GM12878 (cell line): ENCODE results near the gene DGCR8. TPM values are rescaled to one million over a fixed set of nuclear protein-coding genes. Genes with fewer than 3 reads are reported as not detected.

ENCODE experiments used
- ATAC-seq: fragments of 200-7000 bp; cut with Tn5 transposase; 3 replicates; pipeline ENCODE4 v1.9.1; 2020; ENCODE audit warnings: mild to moderate bottlenecking, moderate library complexity
- BruUV-seq: library from RNA; stranded (reverse); fragments of 400-500 nt; replicated peaks from 2 replicates; lab custom pipeline; 2021; lab: Mats Ljungman, UMichigan
- CTCF ChIA-PET: fragments of 300-600 bp; sonication (Branson Sonifier 250); formaldehyde crosslinking; extraction: SDS; loops from one replicate; lab custom pipeline; 2021; ENCODE audit warnings: inconsistent platforms; lab: Yijun Ruan, JAX
- POLR2A ChIA-PET: fragments of 350-600 bp; formaldehyde crosslinking; extraction: SDS; loops from one replicate; lab custom pipeline; 2021; ENCODE audit warnings: inconsistent platforms; lab: Charles Lee
- RAD21 ChIA-PET: fragments of 300-600 bp; sonication (Branson Sonifier 250); formaldehyde crosslinking; loops from one replicate; lab custom pipeline; 2023; ENCODE audit warnings: antibody characterized with exemption; ENCODE audit not compliant: unreplicated experiment; lab: Charles Lee
- SMC1A ChIA-PET: fragments of 300-600 bp; sonication (Branson Sonifier 250); formaldehyde crosslinking; loops from one replicate; lab custom pipeline; 2023; ENCODE audit not compliant: unreplicated experiment, uncharacterized antibody; lab: Charles Lee
- DNase-seq: peaks from one replicate; pipeline ENCODE4 v3.0.0-alpha.2; 2011; ENCODE audit warnings: low read depth, low spot score
- FAIRE-seq: peaks from 3 replicates; lab custom pipeline; 2011; peaks lifted over from hg19 to GRCh38; lab: Jason Lieb, UNC
- H2AFZ ChIP-seq: 2 replicates; pipeline ENCODE4 v1.6.0; 2011; ENCODE audit warnings: low read depth, low read length, control low read depth; ENCODE audit not compliant: control insufficient read depth
- H3K27ac ChIP-seq: 2 replicates; pipeline ENCODE4 v1.5.1; 2011; ENCODE audit warnings: control low read depth; ENCODE audit not compliant: control insufficient read depth, insufficient read depth
- H3K27me3 ChIP-seq, 2 experiments: replicated peaks in 1 of 2; 2 replicates each; pipeline versions ENCODE4 v1.6.0 to v1.6.1; 2011; ENCODE audit warnings: low read length in 1 of 2; ENCODE audit not compliant: control insufficient read depth in 2 of 2, insufficient read depth in 2 of 2
- H3K36me3 ChIP-seq, 2 experiments: 2 replicates each; pipeline ENCODE4 v1.5.1; 2011; ENCODE audit warnings: low read length in 1 of 2; ENCODE audit not compliant: control insufficient read depth in 2 of 2, insufficient read depth in 2 of 2
- H3K4me1 ChIP-seq: 2 replicates; pipeline ENCODE4 v1.6.1; 2011; ENCODE audit warnings: mild to moderate bottlenecking, low read length, moderate library complexity, mixed read lengths; ENCODE audit not compliant: control insufficient read depth, insufficient read depth
- H3K4me2 ChIP-seq: 2 replicates; pipeline ENCODE4 v1.6.0; 2011; ENCODE audit warnings: control low read depth; ENCODE audit not compliant: control insufficient read depth, insufficient read depth
- H3K4me3 ChIP-seq: fragments of 200-600 bp; sonication (generic); 2 replicates; pipeline ENCODE4 v1.5.1; 2016
- H3K79me2 ChIP-seq: 2 replicates; pipeline ENCODE4 v1.6.0; 2011; ENCODE audit warnings: low read length; ENCODE audit not compliant: control insufficient read depth, insufficient read depth
- H3K9ac ChIP-seq: 2 replicates; pipeline ENCODE4 v1.8.0; 2011; ENCODE audit warnings: low read length, control low read depth, mixed read lengths; ENCODE audit not compliant: control insufficient read depth, insufficient read depth
- H3K9me3 ChIP-seq: replicated peaks from 3 replicates; pipeline ENCODE4 v1.5.1; 2011; ENCODE audit warnings: mild to moderate bottlenecking, low read length; ENCODE audit not compliant: control insufficient read depth, insufficient read depth
- H4K20me1 ChIP-seq: 2 replicates; pipeline ENCODE4 v1.6.0; 2011; ENCODE audit not compliant: control insufficient read depth, insufficient read depth
- IKZF2 ChIP-seq, 2 experiments: fragments of 450-650 bp; IDR thresholded peaks; 2 replicates each; pipeline ENCODE4 v1.6.1; 2017; ENCODE audit warnings: mild to moderate bottlenecking in 2 of 2, moderate library complexity in 2 of 2
- WGBS: methylation state at CpG from one replicate; pipeline ENCODE4 v1.1.6; 2016; ENCODE audit warnings: low lambda C conversion rate; ENCODE audit not compliant: insufficient replicate concordance, insufficient coverage; ENCODE audit errors: missing lambda C conversion rate; 5-methylcytosine and 5-hydroxymethylcytosine counted together
- in situ Hi-C: fragments of 300-500 bp; cut with MboI; formaldehyde crosslinking; loops from 9 replicates; pipeline ENCODE4 v1.14.3; 2018; ENCODE audit warnings: mixed read lengths
- intact Hi-C: fragments of 100-400 bp; cut with micrococcal nuclease; formaldehyde crosslinking; loops from one replicate; pipeline ENCODE4 v1.14.2; 2022; ENCODE audit not compliant: unreplicated experiment
- polyA plus RNA-seq, 11 experiments: library from polyadenylated mRNA; depleted of rRNA in 4 of 11; unstranded in 6 of 11; stranded (reverse) in 5 of 11; fragments of >200 nt; fragmentation: Nextera tagmentation in 4 of 11; fragmentation: Illumina TruSeq in 1 of 11; extraction: Ambion mirVana in 4 of 11; extraction: Trizol in 1 of 11; gene quantifications; 1 replicate in 1 of 11; 2 replicates in 10 of 11; pipeline versions ENCODE4 v1.2.1 to v1.2.3, GENCODE V29; 2011 to 2016; ENCODE audit warnings: inconsistent platforms in 2 of 11, missing spikeins in 2 of 11, low read depth in 1 of 11
- total RNA-seq, 4 experiments: library from RNA; depleted of rRNA in 3 of 4; stranded (reverse); fragments of >200 nt in 3 of 4; fragmentation: Illumina TruSeq in 1 of 4; extraction: Trizol in 1 of 4; gene quantifications; 2 replicates each; pipeline versions ENCODE4 v1.2.1 to v1.2.3, GENCODE V29; 2013 to 2021
- TF ChIP-seq, protein P1 (sequence below): fragments of 450-650 bp; IDR thresholded peaks from 2 replicates; pipeline ENCODE4 v1.6.1; 2017; ENCODE audit warnings: mild to moderate bottlenecking
- TF ChIP-seq, protein P2 (sequence below): fragments of 450-650 bp; IDR thresholded peaks from 2 replicates; pipeline ENCODE4 v1.6.1; 2016; ENCODE audit warnings: mild to moderate bottlenecking
- TF ChIP-seq, protein P3 (sequence below): IDR thresholded peaks from 2 replicates; pipeline ENCODE4 v1.6.1; 2012; ENCODE audit warnings: low read length, inconsistent platforms

Gene DGCR8
- total and polyA plus RNA-seq, 10 of the 15 experiments (the other 5 are each of a cell fraction or from before 2014, with no cell fraction given) = 1.2 to 35.1 (median 17.2) TPM

GRCh38 chr22:20150381-20151275 lies 70.6 kb downstream of the DGCR8 start, which contains the start of gene CCDC188:
Gene CCDC188 (minus strand): TSS chr22:20151055. CDS start chr22:20150986, 69 bp downstream.
- SMC1A ChIA-PET = no interaction called here
- in situ Hi-C loops = loop anchor here (10.0 kb wide), 2 partner anchors 114 to 144 kb away; partner anchors contain the start of gene RTN4R
- H3K4me1 ChIP-seq = peaks cover 4% of the 10 kb centered on the region; the same call in 1 of the 2 replicates
- H3K27me3 ChIP-seq = no peaks in the 10 kb centered on the region; a peak in 1 of 4 replicates
- WGBS = 37% methylated on average over 11 of the region's 14 CpGs
- H3K9ac ChIP-seq = no peak within 1 kb of the TSS
- BruUV-seq = no TSS peak
- H3K4me3 ChIP-seq = no peak within 1 kb of the TSS
- H3K4me2 ChIP-seq = no peak within 1 kb of the TSS
- TF ChIP-seq, protein P1, sequence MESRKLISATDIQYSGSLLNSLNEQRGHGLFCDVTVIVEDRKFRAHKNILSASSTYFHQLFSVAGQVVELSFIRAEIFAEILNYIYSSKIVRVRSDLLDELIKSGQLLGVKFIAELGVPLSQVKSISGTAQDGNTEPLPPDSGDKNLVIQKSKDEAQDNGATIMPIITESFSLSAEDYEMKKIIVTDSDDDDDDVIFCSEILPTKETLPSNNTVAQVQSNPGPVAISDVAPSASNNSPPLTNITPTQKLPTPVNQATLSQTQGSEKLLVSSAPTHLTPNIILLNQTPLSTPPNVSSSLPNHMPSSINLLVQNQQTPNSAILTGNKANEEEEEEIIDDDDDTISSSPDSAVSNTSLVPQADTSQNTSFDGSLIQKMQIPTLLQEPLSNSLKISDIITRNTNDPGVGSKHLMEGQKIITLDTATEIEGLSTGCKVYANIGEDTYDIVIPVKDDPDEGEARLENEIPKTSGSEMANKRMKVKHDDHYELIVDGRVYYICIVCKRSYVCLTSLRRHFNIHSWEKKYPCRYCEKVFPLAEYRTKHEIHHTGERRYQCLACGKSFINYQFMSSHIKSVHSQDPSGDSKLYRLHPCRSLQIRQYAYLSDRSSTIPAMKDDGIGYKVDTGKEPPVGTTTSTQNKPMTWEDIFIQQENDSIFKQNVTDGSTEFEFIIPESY = no peak
- TF ChIP-seq, protein P2, sequence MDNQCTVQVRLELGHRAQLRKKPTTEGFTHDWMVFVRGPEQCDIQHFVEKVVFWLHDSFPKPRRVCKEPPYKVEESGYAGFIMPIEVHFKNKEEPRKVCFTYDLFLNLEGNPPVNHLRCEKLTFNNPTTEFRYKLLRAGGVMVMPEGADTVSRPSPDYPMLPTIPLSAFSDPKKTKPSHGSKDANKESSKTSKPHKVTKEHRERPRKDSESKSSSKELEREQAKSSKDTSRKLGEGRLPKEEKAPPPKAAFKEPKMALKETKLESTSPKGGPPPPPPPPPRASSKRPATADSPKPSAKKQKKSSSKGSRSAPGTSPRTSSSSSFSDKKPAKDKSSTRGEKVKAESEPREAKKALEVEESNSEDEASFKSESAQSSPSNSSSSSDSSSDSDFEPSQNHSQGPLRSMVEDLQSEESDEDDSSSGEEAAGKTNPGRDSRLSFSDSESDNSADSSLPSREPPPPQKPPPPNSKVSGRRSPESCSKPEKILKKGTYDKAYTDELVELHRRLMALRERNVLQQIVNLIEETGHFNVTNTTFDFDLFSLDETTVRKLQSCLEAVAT = no peak
- TF ChIP-seq, protein P3, sequence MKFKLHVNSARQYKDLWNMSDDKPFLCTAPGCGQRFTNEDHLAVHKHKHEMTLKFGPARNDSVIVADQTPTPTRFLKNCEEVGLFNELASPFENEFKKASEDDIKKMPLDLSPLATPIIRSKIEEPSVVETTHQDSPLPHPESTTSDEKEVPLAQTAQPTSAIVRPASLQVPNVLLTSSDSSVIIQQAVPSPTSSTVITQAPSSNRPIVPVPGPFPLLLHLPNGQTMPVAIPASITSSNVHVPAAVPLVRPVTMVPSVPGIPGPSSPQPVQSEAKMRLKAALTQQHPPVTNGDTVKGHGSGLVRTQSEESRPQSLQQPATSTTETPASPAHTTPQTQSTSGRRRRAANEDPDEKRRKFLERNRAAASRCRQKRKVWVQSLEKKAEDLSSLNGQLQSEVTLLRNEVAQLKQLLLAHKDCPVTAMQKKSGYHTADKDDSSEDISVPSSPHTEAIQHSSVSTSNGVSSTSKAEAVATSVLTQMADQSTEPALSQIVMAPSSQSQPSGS = no peak
- TF ChIP-seq IKZF2 (IDR thresholded peaks at IDR 0.05) = no peak
- TF ChIP-seq, all 136 proteins: peak for 0
- ChIA-PET POLR2A (no interaction called here), RAD21 (no interaction called here), CTCF (interaction anchor here (0.7 kb wide), 1 partner anchor 87 kb away, joined by 3 read pairs; no protein-coding TSS in a partner anchor)
- ATAC-seq (no peak), FAIRE-seq (no peak), DNase-seq (no peak)
- Histone ChIP-seq H3K36me3 (no peaks in the 10 kb centered on the region), H4K20me1 (no peaks in the 10 kb centered on the region), H3K9me3 (no peaks in the 10 kb centered on the region), H3K27ac (no peak within 1 kb of the TSS), H2AFZ (no peak within 1 kb of the TSS), H3K79me2 (no peaks in the 10 kb centered on the region)
- intact Hi-C loops = no loop called here
